Activated CD4-positive, alpha-beta T cell treated with anti-CD3 and anti-CD28 coated beads, Interleukin-2, amount 50 U/mL, for 24 hours (primary cell): ENCODE measurements around the gene ARFGEF2.

ENCODE experiments used
- DNase-seq, 2 donors: peaks; one replicate each; pipeline ENCODE4 v3.0.0-alpha.2; 2020; ENCODE audit warnings: low read depth in 1 of 2, low spot score in 1 of 2

ARFGEF2 gene

GRCh38 chr20:48898896-48899530 lies 22.5 kb upstream of the ARFGEF2 start:
- DNase-seq: no peak

GRCh38 chr20:48899881-48900280 lies 21.6 kb upstream of the ARFGEF2 start:
- no peak for DNase-seq

GRCh38 chr20:48901326-48901725 lies 20.2 kb upstream of the ARFGEF2 start:
- DNase-seq: no peak

GRCh38 chr20:48903705-48904104 lies 17.8 kb upstream of the ARFGEF2 start:
- no peak for DNase-seq

- peak; percentile 35 to 58 for DNase-seq
Measured at GRCh38 chr20:48904566-48905296, 16.8 kb upstream of the ARFGEF2 start.

- DNase-seq: no peak
Measured at GRCh38 chr20:48905297-48905647, 16.2 kb upstream of the ARFGEF2 start.

- DNase-seq: no peak
Measured at GRCh38 chr20:48906221-48906877, 15.2 kb upstream of the ARFGEF2 start.

- no peak for DNase-seq
Measured at GRCh38 chr20:48908656-48909319, 12.7 kb upstream of the ARFGEF2 start.

GRCh38 chr20:48909910-48910309 lies 11.6 kb upstream of the ARFGEF2 start:
- DNase-seq: no peak

- DNase-seq: no peak
Measured at GRCh38 chr20:48910347-48910781, 11.1 kb upstream of the ARFGEF2 start.

- no peak for DNase-seq
Measured at GRCh38 chr20:48912065-48912464, 9.4 kb upstream of the ARFGEF2 start.

GRCh38 chr20:48916699-48917098 lies 4.8 kb upstream of the ARFGEF2 start:
- DNase-seq: no peak

GRCh38 chr20:48919336-48919881 lies 2.1 kb upstream of the ARFGEF2 start:
- DNase-seq: no peak

- no peak for DNase-seq
Measured at GRCh38 chr20:48919882-48920526, 1.5 kb upstream of the ARFGEF2 start.

GRCh38 chr20:48920527-48921167 lies 864 bp upstream of the ARFGEF2 start:
- DNase-seq: no peak

- DNase-seq: no peak
Measured at GRCh38 chr20:48921883-48922820, 641 bp downstream of the ARFGEF2 start.

GRCh38 chr20:48923149-48923718 lies 1.7 kb downstream of the ARFGEF2 start:
- no peak for DNase-seq

GRCh38 chr20:48924756-48925109 lies 3.2 kb downstream of the ARFGEF2 start:
- DNase-seq: no peak

GRCh38 chr20:48926267-48926666 lies 4.8 kb downstream of the ARFGEF2 start:
- no peak for DNase-seq
